Keratinocyte (primary cell): ENCODE data around the gene GOLT1B. TPM values are rescaled to one million over a fixed set of nuclear protein-coding genes. Genes with fewer than 3 reads are reported as not detected.
A peak's percentile ranks its signal among the peaks of the same experiment; 100 is the strongest.

ENCODE experiments used
- DNase-seq: peaks from one replicate; pipeline ENCODE4 v3.0.0-alpha.2; 2011; ENCODE audit warnings: low read depth, missing footprints, low spot score
- FAIRE-seq: peaks from 2 replicates; lab custom pipeline; 2011; peaks lifted over from hg19 to GRCh38; lab: Jason Lieb, UNC
- H2AFZ ChIP-seq: 2 replicates; pipeline ENCODE4 v1.6.0; 2012; ENCODE audit warnings: low read length, control low read depth, inconsistent platforms; ENCODE audit not compliant: control insufficient read depth
- H3K27ac ChIP-seq: 2 replicates; pipeline ENCODE4 v1.5.1; 2011; ENCODE audit warnings: low read length; ENCODE audit not compliant: control insufficient read depth, insufficient read depth
- H3K27me3 ChIP-seq: 3 replicates; pipeline ENCODE4 v1.6.0; 2011; ENCODE audit warnings: low read length; ENCODE audit not compliant: control insufficient read depth, insufficient read depth; ENCODE audit errors: extremely low read depth
- H3K36me3 ChIP-seq, 2 experiments: 2 replicates in 1 of 2; 3 replicates in 1 of 2; pipeline ENCODE4 v1.5.1; 2011; ENCODE audit warnings: low read length in 2 of 2, mild to moderate bottlenecking in 1 of 2; ENCODE audit not compliant: control insufficient read depth in 2 of 2, insufficient read depth in 2 of 2; ENCODE audit errors: extremely low read depth in 1 of 2
- H3K4me1 ChIP-seq: 3 replicates; pipeline ENCODE4 v1.5.1; 2011; ENCODE audit warnings: low read length; ENCODE audit not compliant: control insufficient read depth, insufficient read depth; ENCODE audit errors: extremely low read depth
- H3K4me2 ChIP-seq: 3 replicates; pipeline ENCODE4 v1.6.0; 2011; ENCODE audit warnings: low read depth, low read length; ENCODE audit not compliant: control insufficient read depth, insufficient read depth; ENCODE audit errors: extremely low read depth
- H3K4me3 ChIP-seq, 3 experiments: fragments of 200-600 bp in 1 of 3; sonication (generic) in 1 of 3; 2 replicates in 2 of 3; 3 replicates in 1 of 3; pipeline ENCODE4 v1.5.1; 2011 to 2016; ENCODE audit warnings: low read length in 3 of 3, mild to moderate bottlenecking in 3 of 3, control low read depth in 2 of 3, inconsistent platforms in 1 of 3, low read depth in 1 of 3, mixed read lengths in 1 of 3, mixed run types in 1 of 3, moderate library complexity in 1 of 3; ENCODE audit not compliant: control insufficient read depth in 2 of 3, insufficient read depth in 2 of 3; ENCODE audit errors: extremely low read depth in 1 of 3
- H3K79me2 ChIP-seq: 2 replicates; pipeline ENCODE4 v1.6.0; 2012; ENCODE audit warnings: low read length; ENCODE audit not compliant: control insufficient read depth, insufficient read depth
- H3K9ac ChIP-seq: 3 replicates; pipeline ENCODE4 v1.6.0; 2011; ENCODE audit warnings: low read length; ENCODE audit not compliant: control insufficient read depth, insufficient read depth; ENCODE audit errors: extremely low read depth
- H3K9me1 ChIP-seq: 3 replicates; pipeline ENCODE4 v1.6.0; 2011; ENCODE audit warnings: low read length; ENCODE audit not compliant: control insufficient read depth, insufficient read depth; ENCODE audit errors: extremely low read depth
- H3K9me3 ChIP-seq: 2 replicates; pipeline ENCODE4 v1.5.1; 2012; ENCODE audit warnings: low read depth, low read length; ENCODE audit not compliant: control insufficient read depth
- H4K20me1 ChIP-seq: 3 replicates; pipeline ENCODE4 v1.6.0; 2011; ENCODE audit warnings: low read length; ENCODE audit not compliant: control insufficient read depth, insufficient read depth; ENCODE audit errors: extremely low read depth
- CTCF ChIP-seq, 3 experiments: IDR thresholded peaks in 1 of 3; conservative IDR thresholded peaks in 1 of 3; optimal IDR thresholded peaks in 1 of 3; 2 replicates in 2 of 3; 3 replicates in 1 of 3; pipeline versions ENCODE3 to v1.5.1; 2011; ENCODE audit warnings: low read length in 3 of 3, mild to moderate bottlenecking in 3 of 3, moderate library complexity in 2 of 3, control low read depth in 1 of 3, inconsistent platforms in 1 of 3; ENCODE audit not compliant: insufficient read depth in 2 of 3; ENCODE audit errors: extremely low read depth in 1 of 3
- EZH2 ChIP-seq: IDR thresholded peaks from one replicate; pipeline ENCODE4 v1.6.1; 2012; ENCODE audit warnings: inconsistent platforms, mild to moderate bottlenecking, low read length, moderate library complexity
- dilution Hi-C: fragments of 300-500 bp; cut with MboI; formaldehyde crosslinking; loops from one replicate; pipeline ENCODE4 v1.7.0; 2020; ENCODE audit warnings: low sequenced_read_pairs; ENCODE audit not compliant: extremely low pct_ligation_motif_present
- polyA plus RNA-seq, 5 experiments: library from polyadenylated mRNA; depleted of rRNA in 3 of 5; stranded (reverse) in 3 of 5; stranded (forward) in 1 of 5; unstranded in 1 of 5; fragments of >200 nt; gene quantifications; 1 replicate in 1 of 5; 2 replicates in 3 of 5; 3 replicates in 1 of 5; pipeline versions ENCODE4 v1.2.1 to v1.2.3, GENCODE V29; 2011 to 2012; ENCODE audit warnings: missing spikeins in 2 of 5, low read depth in 1 of 5, low replicate concordance in 1 of 5

The GOLT1B gene
- polyA plus RNA-seq, 1 donor (not counting 4 experiments of a cell fraction or from before 2014, with no cell fraction given), result 25.8 TPM

- Histone ChIP-seq H4K20me1 (no peaks in the 10 kb centered on the region), H3K27me3 (no peaks in the 10 kb centered on the region), H3K9me1 (no peaks in the 10 kb centered on the region), H3K79me2 (no peaks in the 10 kb centered on the region), H3K9me3 (no peaks in the 10 kb centered on the region), H3K4me2 (no peak overlapping the region), H3K27ac (no peak overlapping the region), H2AFZ (no peak overlapping the region), H3K36me3 (no peaks in the 10 kb centered on the region), H3K4me1 (no peaks in the 10 kb centered on the region), H3K9ac (no peak overlapping the region), H3K4me3 (no peak overlapping the region)
- TF ChIP-seq EZH2 (no peak), CTCF (optimal IDR thresholded peaks at IDR 0.05 in 1 of 3, IDR thresholded peaks at IDR 0.05 in 1 of 3, conservative IDR thresholded peaks at IDR 0.05 in 1 of 3; ENCODE audit: extremely low read depth in 1 of 3, insufficient read depth in 2 of 3, low read length in 3 of 3) (no peak)
- FAIRE-seq (peak; percentile 13), DNase-seq (no peak)
- dilution Hi-C loops, result no loop called here
These were observed 36.6 kb downstream of the GOLT1B start for GRCh38 chr12:21538061-21538653.

GRCh38 chr12:21539797-21540196, 38.2 kb downstream of the GOLT1B start:
- Histone ChIP-seq H3K4me1 (no peaks in the 10 kb centered on the region), H3K27ac (no peak overlapping the region), H3K4me3 (no peak overlapping the region), H3K9ac (no peak overlapping the region), H3K27me3 (no peaks in the 10 kb centered on the region), H3K79me2 (no peaks in the 10 kb centered on the region), H3K4me2 (no peak overlapping the region), H2AFZ (no peak overlapping the region), H4K20me1 (no peaks in the 10 kb centered on the region), H3K36me3 (no peaks in the 10 kb centered on the region), H3K9me3 (no peaks in the 10 kb centered on the region), H3K9me1 (no peaks in the 10 kb centered on the region)
- DNase-seq, result no peak
- no peak for FAIRE-seq
- dilution Hi-C loops, result no loop called here
- TF ChIP-seq CTCF (optimal IDR thresholded peaks at IDR 0.05 in 1 of 3, IDR thresholded peaks at IDR 0.05 in 1 of 3, conservative IDR thresholded peaks at IDR 0.05 in 1 of 3; ENCODE audit: extremely low read depth in 1 of 3, insufficient read depth in 2 of 3, low read length in 3 of 3) (no peak), EZH2 (no peak)
